T-helper 22 cell (primary cell): ENCODE measurements around the gene CIAPIN1.
"Not testable (repeated sequence)": the region's sequence is repeated elsewhere in the genome, so short reads cannot be mapped to it uniquely, and the experiment has no call there.

ENCODE experiments used
- DNase-seq: peaks from one replicate; pipeline ENCODE4 v3.0.0-alpha.2; 2020; ENCODE audit warnings: low read depth

The CIAPIN1 gene

DNA sequence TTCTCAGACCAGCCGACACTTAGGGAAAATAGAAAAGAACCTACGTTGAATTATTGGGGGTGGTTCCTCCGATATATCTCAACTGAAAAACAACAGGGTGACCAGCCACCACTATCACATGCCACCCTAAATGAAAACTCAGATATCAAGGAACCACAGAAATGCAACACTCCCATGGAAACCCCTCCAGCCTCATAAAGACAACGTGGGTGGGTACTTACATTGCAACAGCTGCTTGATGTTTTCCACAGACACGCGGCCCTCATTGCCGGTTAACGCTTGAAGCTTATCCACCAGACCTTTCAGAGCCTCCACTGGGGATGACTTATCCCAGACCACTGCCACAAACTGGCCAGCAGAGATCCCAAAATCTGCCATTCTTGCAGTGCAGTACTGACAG, 6.6 kb downstream of the CIAPIN1 start:
- not testable (repeated sequence) for DNase-seq

DNA sequence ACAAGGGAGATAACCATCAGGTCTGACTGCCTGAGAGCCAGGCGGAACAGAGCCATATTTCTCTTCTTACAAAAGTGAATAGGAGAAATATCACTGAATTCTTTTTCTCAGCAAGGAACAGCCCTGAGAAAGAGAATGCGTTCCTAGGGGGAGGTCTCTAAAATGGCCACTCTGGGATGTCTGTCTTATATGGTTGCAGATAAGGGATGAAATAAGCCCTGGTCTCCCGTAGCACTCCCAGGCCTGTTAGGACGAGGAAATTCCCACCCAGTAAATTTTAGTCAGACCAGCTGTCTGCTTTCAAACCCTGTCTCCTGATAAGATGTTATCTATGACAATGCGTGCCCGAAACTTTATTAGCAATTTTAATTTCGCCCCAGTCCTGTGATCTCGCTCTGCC, 7.2 kb downstream of the CIAPIN1 start:
- not testable (repeated sequence) for DNase-seq

DNA sequence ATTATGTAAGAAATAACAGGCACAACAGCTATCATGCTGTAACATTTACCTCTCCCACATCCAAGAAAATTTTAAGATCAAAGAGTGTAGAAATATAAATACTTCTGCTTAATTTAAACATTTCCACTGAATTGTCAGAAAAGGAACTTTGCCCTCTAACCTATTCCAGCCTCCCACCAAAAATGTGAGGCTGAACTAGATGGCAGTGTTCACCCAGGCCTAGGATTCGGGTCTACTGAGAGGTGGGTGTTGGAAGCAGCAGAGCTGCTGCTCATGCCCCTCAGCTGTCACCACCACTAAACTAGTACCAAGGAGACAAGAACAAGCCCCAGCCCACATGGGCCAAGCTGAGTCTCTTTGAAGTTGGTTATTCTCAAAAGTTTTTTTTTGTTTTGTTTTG, 11.3 kb downstream of the CIAPIN1 start:
- no peak for DNase-seq

DNA sequence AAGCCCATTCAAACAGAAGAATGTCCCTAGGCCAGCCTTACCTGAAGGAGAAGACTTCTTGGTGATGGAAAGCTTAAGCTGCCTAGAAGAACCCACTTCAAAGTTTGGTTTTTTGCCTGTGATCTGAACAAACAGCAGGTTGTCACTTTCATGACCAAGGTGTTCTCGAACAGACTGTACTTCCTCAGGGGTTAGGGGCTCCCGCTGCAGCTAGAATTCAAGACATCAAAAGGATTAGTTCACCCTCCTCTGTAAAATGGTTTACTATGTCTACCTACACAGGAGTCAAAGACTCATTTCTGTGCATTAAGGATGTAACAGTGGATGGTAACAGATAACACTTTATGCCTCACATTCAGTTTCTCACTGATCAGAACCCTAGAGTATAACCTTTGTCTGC, 13.2 kb downstream of the CIAPIN1 start:
- DNase-seq, result no peak

DNA sequence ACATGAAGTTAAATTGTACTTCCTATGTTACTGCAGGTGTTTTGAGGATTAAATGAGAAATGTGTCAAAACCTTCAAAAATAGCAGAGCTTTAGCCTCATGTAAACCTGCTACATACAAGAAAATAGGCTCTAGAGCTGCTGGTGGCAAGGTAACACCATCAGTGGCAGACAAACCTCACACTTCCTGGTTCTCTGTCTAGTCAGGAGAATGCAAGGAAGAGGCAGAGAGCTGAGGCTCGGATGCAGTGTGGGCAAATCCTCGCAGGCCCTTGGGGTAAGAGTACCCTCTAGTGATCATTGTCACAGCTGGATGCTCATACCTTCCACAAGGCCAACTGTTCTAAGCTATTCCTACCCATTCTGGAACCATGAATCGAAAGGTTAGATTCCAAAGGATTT, 14.2 kb downstream of the CIAPIN1 start:
- no peak for DNase-seq

DNA sequence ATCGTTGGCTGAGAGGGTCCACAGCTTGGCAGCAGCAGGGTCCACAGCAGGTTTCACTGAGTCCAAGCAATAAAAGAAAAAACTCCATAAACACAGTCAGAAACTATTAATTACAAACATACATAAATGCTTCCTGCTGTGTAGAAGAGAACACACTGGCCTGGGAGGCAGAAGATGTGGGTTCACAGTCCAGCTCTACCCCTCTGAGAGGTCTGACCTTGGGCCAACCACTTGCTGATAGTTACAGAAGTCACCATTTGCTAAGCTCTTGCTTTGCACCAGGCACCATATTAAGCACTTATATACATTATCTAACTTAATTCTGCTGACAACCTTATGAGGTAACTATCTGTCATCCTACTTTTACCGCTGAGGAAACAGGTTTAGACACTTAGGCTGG, 14.7 kb downstream of the CIAPIN1 start:
- DNase-seq, result no peak

DNA sequence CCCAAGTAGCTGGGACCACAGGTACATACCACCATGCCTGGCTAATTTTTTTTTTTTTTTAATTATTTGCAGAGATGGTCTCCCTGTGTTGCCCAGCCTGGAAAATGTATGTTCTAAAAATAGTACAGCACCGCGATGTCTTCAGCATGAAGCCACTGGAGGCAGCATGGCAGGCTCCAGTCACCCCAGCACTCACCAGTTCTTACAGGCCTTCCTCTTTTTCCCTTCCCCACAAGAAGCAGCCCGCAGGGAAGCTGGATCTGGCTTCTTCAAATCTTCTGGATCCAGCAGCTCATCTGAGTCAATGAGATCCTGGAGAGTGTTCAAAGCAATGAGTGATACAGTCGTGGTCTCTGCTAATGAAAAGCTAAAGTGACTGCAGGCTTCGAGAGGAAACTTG, 16.2 kb downstream of the CIAPIN1 start:
- no peak for DNase-seq

DNA sequence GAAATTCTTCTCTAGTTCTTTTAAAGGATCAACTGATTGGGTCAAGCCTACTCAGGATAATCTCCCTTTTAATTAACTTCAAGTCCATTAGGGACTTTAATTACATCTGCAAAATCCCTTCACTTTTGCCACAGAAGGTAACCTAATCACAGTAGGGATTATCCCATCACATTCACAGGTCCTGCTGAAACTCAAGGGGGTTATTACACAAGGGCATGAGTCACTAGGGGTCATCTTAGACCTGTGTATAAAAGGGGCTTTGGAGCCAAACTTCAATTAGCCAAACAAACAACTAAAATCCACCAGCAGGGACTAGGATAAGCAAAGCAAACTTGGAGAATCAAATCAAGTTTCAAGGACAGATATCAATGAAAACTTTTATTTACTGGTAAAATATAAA, 19.4 kb downstream of the CIAPIN1 start:
- DNase-seq, result no peak

DNA sequence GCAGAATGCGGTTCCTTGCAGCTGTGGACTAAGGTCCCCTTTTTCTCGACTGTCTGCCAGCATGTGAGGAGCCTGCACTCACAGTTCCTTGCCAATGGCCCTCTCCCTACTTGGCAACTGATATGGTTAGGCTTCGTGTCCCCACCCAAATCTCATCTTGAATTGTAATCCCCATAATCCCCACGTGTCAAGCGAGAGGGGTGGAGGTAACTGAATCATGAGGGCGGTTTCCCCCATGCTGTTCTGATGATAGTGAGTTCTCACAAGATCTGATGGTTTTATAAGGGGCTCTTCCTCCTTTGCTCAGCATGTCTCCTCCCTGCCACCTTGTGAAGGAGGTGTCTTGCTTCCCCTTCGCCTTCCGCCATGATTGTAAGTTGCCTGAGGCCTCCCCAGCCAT, 19.9 kb downstream of the CIAPIN1 start:
- no peak for DNase-seq

DNA sequence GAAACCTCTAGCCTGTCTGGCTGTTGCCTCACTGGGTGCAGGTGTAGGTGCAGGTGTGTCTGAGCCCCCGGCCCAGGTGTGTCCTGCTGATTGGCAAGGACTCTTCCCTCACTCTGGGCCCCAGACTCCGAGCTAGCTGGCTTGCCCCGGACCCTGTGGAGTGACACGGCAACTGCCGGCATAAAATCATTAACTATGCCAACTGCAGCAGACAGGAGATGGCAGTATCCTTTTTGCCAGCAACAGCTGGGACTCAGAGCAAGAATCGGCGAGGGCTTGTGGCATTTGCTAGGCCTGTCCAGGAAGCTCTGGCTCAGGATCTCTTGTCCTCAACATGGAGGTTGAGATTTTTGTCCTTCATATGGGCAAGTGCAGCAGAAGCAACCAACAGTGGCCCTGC, 20.8 kb downstream of the CIAPIN1 start:
- DNase-seq, result no peak

DNA sequence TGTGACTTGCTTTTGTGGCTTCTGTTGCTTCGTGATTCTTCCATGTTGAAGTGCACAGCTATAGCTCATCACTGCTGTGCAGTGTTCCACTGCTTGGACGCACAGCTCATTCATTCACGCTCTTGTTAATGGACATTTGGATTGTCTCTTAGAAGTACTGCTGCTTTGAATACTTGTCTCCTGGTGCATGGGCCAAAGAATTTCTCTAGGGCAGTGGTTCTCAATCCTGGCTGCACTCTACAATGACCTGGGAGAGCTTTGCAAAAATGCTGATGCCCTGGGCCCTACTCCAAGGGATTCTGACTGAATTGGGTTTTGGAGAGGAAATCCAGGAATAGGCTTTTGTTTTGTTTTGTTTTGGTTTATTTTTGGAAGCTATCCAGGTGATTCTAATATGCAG, 22.6 kb downstream of the CIAPIN1 start:
- no peak for DNase-seq

DNA sequence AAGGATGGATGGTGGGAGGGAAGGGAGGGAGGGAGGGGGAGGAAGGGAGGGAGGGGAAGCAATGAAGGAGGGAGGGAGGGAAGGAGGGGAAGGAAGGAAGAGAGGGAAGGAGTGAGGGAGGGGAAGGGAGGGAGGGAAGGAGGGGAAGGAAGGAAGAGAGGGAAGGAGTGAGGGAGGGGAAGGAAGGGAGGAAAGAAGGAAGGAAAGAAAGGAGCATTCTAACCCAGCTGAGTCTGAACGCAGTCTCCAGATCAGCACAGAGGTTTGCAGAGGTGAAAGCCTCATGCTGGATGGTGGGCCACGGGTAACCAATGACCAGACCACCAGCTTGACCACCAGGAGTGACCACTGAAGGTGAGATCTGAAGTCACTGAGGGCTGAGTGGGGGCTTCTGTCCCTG, 24.0 kb downstream of the CIAPIN1 start:
- DNase-seq, result no peak

DNA sequence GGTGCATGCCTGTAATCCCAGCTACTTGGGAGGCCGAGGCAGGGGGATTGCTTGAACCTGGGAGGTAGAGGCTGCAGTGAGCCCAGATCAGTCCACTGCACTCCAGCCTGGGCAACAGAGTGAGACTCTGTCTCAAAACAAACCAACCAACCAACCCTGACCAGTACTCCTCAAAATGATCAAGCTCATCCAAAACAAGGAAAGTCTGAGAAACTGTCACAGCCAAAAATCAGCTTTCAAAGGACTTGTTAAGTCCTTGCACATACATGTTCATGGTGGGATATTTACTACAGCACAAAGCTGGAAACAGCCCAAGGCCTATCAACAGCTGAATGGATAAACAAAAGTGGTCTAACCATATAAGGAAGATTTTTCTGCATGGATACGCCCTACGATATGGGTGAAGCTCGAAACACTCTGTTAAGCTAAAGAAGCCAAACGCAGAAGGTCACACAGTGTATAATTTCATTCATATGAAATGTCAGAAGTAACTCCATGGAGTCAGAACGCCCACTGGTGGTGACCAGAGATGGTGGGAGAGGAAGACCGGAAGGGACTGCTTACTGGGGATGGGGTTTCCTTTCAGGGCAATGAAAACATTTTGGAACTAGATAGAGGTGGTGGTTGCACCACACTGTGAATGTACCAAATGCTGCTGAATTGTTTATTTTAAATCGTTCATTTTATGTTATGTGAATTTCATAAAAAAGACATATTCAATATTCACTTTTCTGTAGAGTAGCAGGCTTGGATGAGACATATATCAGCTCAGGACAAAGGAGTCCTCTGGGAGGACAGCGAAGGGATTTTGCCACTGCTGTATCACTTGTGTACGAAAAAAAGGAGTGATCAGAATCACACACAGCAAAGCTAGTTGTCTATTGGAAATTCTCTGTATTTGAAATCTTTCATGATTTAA, 24.9 kb downstream of the CIAPIN1 start:
- DNase-seq, result no peak

DNA sequence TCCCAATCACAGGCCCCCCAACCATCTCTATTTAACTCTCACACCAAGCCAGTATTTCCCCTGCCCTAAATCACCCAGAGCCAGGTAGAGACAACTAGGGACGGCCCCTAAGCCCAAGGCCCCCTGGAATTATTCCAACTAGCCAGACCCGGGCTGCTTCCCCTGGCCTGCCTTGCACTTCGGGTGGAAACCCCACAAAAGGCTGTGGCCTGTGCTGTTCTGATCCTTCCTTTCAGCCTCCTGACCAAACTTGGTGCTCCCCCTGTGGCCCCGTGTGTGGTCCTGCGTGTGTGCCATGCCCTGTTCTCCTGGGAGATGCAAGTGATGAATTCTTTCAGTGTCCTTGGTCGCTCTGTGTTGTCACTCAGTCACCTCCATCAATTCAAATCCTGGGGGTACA, 27.7 kb downstream of the CIAPIN1 start:
- DNase-seq, result no peak

DNA sequence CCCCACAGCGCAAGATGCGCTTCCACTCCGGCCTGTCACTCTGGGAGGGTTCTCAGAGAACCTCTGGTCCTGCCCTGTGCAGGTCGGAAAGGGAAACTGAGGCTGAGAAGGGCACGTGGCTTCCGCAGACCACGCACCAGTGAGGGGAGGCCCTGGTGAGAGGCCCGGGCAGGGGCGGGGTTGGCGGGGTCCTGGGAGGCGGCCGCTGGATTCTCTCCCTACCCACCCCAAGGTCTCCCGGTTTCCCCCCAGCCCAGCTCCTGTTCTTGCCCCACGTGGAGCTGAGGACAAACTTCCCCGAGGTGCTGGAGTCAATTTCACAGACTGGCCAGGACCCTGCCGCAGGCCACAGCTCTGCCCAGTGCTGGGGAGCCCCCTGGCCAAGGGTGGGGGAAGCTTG, 31.1 kb downstream of the CIAPIN1 start:
- DNase-seq, result no peak

DNA sequence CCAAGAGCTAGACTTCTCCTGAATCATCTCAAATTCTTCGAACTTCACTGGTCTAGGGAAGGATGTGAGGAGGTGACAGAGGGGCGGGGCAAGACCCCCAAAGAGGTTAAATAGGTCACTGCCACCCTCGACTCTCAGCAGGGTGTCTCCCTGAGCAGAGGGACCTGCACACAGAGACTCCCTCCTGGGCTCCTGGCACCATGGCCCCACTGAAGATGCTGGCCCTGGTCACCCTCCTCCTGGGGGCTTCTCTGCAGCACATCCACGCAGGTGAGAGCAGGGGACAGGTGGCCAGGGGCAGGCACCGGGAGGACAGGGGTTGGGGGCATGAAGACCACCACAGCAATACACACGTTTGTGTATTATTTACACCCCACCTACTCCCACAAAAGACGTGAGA, 33.5 kb downstream of the CIAPIN1 start:
- no peak for DNase-seq

DNA sequence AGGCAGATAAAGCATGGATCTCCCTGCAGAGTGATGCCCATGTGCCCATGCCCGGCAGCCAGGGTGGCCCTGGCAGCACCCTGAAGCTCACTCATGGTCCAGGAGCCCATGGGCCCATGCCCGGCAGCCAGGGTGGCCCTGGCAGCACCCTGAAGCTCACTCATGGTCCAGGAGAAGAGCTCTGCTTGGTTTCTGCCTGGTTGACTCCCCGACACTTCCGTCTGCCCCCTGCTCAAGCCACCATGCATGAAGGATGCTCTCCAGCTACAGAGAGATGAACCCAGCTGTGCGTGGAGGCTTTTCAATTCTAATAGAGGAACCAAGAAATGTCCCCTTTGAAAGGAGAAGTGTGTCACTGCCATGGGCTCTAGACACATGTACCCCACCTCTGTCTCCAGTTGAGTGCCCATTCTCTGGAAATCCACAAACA, 33.9 kb downstream of the CIAPIN1 start:
- DNase-seq, result no peak

DNA sequence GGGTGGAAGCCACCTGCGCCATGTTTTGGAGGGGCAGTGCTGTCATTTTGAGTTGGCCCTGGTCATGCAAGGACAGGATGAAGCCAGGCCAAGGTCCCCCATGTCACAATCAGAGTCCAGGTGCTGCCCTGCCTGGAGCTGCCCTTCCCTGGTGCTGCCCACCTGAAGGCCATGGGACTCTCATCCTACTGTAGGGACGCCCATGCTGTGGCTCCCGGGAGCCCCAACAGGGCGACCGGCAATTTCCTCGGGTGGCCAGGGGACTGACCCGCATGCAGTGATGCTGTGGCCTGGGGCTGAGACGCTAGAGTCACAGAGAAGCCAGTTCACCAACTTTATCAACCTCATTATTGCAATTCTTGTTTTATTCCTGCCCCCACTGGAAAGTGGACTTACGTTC, 34.6 kb downstream of the CIAPIN1 start:
- no peak for DNase-seq

DNA sequence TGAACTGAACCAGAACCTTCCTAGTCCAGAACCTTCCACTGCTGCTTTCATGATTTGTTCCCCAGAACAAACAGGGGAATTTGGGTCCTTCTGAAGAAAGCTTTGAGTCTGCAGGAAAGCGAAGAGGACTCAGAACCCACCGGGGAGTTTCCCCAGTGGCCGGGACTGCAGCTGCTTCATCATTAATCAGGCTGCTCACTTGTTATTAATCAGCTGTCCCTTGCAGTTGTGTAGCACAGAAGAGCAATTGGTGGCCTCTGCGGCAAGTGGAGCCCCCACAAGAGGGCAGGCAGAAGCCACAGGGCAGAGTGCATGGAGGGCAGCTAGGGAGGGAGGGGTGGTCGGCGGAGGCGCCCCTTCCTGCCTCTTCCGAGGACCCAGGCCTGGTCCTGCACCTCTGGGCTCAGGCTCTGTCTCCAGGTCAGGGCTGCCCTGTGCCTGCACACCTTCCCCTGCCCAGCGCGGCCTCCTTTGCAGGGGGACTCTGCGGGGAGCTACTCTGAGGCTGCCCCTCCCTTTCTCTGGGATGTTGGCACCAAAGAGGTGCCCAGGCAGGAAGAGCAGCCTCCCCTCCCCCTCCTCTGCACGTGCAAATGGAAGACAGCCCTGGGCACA, 35.7 kb downstream of the CIAPIN1 start:
- DNase-seq, result no peak

DNA sequence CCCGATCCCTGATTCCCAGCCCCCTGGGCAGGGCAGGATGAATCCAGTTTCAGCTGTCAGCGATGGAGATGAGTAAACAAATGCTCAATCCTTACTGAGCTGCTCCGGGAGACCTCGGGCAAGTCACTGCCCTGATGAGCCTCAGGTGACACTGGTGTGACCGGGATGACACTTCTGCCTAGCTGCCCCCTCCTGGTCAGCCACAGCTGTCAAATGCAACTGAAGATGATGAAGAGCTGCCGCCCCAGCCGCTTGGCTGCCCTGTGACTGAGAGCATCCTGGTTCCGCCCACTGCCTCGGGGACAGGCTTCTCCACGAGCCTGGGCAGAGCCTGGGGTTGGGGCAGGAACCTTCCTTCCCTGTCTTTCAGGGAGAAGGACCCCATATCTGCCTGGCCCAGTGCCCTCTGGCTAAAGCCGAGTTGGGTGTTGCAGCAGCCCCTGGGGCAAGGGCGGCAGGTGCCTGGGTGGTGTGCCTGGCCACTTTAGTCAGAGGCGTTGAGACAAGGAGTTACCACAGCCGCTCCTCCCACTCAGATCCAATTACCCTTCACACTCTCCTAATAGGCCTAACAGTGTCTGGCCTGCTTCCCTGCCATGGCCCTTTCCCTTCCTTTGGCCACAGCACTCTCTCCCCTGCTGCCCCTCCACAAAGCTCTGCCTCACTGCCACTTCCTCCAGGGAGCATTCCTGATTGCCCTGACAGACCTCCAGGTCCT, 37.2 kb downstream of the CIAPIN1 start:
- DNase-seq, result no peak

DNA sequence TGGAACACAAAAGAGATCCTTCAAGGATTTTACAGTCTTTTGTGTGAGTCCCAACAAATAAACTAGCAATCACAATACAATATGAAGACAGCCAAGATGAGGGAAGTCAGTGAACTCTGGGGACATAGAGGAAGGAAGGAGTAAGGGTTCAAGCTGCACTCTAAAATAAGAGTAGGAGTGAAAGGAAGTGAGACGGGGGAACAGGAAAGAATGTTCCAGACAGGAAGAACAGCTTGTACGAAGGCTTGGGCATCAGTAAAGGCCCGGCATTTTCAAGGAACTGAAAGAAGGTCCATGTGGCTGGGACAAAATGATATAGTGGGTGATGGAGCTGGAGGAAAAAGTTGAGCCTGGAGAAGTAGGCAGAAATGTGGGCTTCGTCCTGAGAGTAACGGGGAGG, 38.1 kb downstream of the CIAPIN1 start:
- no peak for DNase-seq

DNA sequence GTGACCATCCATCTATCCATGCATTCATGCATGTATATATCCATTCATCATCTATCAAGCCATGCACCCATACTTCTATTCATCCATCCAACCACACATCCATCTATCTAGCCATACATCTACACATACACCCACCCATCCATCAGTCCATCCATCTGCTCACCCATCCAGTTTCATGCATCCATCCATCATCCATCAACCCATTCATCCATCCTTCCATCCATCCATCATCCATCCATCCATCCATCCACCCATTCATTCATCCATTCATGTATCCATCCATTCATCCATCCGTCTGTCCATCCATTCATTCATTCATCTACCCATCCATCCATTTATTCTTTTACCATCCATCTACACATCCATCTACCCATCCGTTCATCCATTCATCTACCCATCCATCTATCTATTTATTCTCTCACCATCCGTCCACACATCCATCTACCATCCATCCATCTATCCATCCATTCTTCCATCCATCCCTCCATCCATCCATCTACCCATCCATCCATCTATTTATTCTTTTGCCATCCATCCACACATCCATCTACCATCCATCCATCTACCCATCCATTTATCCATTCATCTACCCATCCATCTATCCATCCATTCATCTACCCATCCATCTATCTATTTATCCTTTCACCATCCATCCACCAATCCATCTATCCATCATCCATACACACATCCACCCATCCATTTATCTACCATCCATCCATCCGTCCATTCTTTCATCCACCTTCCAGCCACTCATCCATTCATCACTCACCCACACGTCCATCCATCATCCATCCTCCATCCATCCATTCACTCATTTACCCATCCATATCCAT, 39.4 kb downstream of the CIAPIN1 start:
- DNase-seq, result no peak
